Kasumi-1 (cell line): ENCODE measurements around the gene PTPN14.
"Not testable (repeated sequence)": the region's sequence is repeated elsewhere in the genome, so short reads cannot be mapped to it uniquely, and the experiment has no call there.

Experiments used
- DNase-seq, 2 experiments: peaks; one replicate each; lab custom pipeline; 2025; lab: John Stamatoyannopoulos, UW

PTPN14 gene

DNA sequence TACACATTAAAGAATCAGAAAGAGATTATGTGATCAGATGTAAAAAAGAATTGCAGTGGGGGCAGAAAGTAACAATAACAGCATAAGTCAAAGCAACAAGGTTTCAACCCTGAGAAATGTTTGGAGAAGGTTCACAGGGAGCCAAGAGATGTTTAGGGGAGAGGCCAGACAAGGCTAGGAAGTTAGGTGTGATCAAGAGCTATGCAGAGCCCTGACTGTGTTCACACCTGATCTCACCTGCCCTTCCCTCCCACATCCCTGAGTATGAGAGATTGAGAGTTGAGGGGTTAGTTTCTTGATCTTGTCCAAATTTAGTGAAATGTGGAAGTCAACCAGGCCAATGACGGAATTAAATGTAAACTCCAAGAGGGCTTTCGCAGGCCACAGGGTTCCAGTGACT, 10.2 kb downstream of the PTPN14 start:
- no peak for DNase-seq

DNA sequence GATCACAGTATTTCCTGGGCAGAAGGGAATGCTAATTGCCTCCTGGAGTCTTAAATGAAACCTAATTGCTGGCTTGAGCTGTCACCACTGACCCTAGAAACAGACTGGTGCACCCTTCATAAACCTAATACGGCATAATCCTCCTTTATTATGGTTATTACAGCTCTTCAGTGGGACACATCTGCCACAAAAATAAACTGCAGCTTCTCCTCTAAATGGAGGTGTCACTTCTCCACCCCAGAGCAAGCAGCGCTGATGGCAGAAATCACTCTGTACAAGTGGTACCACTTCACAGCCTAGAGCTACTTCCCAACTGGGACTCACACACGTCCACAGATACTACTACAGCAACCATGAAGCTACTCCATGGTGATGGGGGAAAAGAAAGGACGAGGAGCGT, 11.1 kb downstream of the PTPN14 start:
- DNase-seq = no peak

DNA sequence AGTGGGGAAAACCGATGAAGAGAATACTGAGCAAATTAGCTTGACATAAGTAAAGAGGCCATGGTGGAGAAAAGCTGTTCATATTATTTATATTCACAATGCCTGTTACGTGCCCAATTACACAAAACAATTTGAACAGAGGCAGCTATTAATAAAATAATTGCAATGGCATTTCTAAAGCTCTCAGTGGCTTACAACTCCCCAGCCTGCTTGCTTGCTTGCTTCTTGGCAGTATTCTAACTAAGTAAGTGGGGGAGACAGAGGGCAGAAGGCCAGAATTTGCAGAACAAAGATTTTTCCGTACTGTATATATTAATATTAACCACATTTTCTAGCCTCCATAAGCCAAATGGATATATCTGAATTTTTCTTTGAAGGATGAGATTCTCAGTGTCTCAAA, 12.9 kb downstream of the PTPN14 start:
- no peak for DNase-seq

DNA sequence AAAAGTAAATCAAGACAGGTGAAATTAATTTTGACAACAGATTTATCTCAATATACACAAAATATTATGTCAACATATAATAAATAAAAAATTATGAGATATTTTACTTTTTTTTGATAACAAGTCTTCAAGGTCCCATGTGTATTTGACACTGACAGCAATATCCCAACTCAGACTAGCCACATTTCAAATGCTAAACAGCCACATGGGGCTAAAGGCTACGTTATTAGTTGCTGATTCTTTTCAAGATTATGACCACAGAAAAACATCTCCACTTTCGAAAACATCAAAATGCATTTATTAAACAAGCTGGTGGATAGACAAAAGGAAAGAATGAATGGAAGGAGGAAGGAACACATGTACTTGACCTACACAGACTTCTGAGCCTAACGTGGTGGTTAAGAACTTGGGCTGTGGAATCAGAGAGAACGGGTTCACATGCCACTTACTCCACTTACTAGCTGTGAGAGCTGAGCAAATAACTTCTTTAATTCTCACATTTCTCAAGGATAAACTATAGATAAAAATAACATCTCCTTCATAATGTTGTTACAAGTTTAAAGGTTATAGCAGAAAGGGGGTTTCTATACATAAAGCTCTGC, 13.4 kb downstream of the PTPN14 start:
- DNase-seq = no peak

DNA sequence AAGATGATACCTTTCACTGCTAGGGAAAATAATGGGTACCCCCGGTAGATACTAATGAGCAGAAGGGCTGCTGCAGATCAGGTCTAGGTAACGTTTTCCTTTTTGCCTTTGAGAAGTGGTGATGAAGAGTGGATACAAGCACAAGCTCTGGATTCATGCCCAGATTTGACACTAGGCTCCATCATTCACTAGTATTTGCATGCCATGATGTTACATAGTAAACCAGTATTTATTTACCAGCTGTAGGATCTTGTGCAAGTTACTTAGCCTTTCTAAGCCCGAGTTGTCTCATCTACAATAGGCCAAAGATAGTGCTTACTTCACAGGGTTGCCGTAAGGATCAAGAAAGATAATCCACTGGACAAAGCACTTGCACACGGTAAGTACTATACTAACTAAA, 14.2 kb downstream of the PTPN14 start:
- no peak for DNase-seq

DNA sequence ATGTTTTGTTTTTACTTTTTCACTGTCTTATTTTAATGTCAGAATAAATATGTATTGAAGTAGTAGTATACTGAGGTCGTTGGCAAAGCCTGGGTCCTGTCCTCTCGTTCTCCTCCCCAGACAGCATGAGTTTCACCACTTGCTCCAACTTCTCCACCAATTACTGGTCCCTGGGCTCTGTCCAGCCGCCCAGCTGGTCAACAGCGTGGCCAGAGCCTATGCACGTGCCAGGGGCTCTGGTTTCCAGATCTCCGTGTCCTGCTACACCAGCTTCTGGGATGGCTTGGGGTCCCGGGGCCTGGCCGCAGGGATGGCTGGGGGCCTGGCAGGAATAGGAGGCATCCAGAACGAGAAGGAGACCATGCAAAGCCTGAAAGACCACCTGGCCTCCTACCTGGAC, 19.3 kb downstream of the PTPN14 start:
- no peak for DNase-seq

DNA sequence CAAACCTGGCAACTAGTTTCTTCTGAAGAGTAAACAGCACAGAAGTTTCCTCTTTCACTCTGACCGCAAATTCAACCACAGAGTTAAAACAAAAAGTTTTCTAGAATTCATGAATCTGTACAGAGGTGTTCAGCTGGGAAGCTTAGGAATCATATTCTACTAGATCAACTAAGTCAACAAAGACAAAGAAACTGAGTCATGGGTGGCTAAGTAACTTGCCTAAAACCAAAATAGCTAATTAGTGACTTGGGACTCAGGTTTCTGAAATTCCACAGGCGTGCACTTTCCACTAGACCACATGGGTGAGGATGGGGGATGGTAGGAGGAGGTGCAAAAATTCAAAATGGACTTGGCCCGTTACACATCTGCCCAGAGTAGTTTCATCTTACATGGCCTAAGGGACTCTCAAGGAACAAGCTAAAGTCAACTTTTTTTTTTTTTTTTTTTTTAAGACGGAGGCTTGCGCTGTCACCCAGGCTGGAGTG, 25.8 kb downstream of the PTPN14 start:
- DNase-seq = no peak

DNA sequence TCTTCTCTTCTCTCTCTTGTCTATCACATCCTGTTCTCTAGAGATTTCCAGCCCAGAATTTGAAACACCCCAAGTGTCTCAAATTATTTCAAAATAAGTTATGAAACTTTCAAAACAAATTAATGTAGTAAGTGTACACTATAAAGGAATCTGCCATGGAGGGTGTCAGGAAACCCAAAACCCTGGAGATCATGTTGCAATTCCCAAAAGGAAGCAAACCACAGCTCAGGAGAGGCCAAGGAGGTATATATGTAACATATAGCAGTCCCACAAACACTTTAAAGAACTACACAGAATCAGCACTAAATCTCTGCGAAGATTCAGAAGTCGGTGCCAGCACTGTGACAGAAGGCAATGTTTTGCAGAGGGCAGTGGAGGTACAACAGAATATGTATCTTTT, 26.6 kb downstream of the PTPN14 start:
- DNase-seq = no peak

DNA sequence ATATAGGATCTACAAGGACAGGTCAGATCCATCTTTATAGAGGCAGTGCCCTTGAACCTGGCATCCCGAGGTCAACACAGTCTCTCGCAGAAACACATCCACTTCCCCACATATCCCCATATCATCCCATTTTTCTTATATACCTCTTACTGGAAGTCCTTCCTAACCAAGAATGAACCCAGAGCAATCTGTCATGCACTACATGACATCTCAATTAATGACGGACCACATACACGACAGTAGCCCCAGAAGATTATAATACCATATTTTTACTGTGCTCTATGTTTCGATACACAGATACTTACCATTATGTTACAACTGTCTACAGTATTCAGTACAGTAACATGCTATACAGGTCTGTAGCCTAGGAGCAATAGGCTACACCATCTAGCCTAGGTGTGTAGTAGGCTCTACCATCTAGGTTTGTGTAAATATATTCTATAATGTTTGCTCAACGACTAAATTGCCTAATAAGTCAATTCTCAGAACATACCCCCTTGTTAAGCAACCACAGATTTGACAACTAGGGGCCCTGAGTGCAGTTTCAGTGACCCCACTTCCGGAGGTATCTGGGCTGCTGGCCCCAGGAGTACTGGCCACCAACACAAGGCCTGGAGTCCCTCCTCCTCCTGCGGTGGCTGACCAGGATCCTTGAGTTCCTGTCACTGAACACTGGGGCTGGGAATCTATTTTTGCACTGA, 28.1 kb downstream of the PTPN14 start:
- DNase-seq = no peak

DNA sequence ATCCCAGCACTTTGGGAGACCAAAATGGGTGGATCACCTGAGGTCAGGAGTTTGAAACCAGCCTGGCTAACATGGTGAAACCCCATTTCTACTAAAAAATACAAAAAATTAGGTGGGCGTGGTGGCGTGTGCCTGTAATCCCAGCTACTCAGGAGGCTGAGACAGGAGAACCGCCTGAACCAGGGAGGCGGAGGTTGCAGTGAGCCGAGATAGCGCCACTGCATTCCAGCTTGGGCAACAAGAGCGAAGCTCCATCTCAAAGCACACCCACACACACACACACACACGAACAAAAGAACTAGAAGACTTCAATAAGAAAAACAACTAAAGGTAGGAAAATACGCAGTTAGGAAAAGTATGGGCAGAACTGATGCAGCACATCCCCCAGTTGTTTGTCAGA, 29.9 kb downstream of the PTPN14 start:
- not testable (repeated sequence) for DNase-seq

DNA sequence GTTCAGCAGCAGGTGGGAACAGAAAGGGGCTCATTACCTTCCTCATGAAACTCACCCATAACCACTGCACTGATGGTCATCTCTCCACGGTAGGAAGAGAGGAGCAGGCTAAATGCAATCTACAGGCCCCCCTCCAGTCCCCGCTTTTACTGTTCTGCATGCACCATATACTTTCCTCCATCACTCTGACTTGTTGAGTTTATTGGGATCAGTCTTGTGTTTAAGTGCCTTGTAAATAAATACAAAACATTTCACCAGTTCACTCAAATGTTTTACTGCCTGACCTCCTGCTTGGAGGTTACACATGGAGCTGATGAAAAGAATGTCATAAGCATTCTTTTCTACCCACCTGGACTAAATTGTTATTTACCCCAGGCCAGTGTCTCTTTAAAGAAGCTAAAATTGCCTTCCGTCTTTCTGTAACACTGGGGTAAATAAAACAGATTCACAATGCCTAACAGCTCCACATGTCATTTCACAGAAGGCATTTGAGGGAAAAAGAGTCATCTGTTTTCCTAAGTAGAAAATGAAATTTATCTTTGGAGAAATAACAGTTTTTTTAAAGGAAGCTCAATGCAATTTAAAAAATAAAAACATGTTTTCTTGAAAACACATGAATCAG, 30.7 kb downstream of the PTPN14 start:
- DNase-seq = no peak

DNA sequence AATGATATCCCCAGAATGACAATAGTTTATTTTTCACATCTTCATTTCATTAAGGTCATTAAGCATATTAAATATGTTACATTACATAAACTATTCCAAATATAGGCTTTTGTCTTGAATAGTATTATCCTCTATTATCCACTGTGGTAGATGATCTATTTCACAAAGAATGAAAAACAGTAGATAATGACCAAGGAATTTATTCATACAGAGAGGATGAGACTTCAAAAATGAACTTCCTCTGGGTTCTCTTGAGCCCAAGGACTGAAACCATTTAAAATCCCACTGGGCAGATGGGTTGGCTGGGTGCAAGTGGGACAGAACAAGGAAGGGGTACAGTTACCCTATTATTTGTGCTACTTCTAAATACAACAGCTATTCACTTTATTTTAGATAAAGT, 33.0 kb downstream of the PTPN14 start:
- DNase-seq = no peak

DNA sequence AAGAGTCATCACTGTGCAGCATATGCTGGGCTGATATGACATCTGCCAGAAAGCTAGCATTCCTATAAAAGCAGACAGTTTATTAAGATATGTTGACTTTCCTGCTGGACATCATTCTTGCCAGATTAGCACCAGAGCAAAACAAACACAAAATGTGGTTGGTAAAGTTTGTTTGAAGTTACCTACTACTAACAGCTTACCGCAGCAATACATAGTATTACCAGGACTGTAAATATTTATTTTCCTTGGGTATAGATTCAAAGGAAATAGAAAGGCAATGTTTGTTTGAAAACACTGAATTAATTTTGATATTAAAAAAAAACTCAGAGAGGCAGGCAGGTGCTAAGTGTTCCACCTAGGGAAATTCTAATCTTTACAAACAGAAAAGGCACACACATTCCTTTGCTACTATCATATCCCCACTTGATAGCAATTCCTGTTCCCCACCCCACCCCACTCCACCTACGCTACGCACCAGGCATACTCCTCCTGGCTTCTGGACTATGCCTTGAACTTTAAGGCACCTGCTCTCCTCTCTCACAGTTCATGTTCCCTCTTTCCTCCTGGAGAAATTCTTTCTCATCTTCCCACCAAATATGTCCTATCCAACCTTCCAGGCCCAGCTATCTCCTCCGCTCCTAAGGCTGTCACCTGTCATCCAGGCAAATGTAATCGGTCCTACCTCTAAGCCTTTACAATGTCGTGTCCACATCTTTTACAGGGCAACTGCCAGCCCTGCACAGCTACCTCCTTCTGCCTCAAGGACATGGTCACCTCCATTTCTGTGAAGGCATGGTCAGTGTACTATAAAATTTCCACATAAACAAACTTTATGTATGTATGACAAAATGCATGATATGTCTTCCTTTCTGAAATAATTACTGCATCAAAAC, 34.7 kb downstream of the PTPN14 start:
- no peak for DNase-seq

DNA sequence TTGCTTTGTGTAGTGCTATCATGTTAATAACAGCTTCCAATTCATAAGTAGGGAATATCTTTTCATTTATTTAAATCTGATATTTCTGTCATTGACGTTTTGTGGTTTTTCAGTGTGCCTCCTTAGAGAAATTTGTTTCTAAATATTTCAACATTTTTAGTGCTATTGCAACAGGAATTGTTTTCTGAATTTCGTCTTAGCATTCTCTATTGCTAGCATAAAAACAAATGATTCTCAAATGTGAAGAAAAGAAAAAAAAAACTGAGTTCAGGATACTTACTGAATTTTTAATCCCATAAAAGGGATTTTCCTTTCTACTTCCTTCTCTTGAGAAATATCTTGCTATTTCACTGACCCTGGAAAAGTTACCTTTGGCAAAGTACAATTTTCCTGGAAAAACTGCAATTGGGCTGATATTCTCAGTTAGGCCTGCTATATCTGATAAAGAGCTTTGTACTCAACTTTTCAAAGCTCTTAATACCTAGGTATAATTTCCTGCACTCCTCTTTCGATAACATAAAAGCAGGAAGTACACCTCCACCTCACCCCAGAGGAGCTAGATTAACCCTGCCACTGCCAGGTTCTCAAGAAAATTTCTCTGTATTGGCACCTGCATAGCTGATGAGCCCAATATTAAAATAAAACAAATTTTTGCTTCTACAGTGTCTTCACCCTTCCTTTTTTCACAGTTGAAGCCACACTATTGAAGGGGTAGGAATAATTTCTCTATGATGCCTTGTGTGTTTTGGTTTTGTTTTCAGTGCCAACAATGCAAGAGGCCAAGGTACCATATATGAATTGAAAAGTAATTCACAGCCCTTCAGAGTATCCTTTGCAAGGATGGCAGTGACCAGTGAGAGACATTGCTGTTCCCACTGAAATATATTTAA, 35.6 kb downstream of the PTPN14 start:
- DNase-seq = no peak

DNA sequence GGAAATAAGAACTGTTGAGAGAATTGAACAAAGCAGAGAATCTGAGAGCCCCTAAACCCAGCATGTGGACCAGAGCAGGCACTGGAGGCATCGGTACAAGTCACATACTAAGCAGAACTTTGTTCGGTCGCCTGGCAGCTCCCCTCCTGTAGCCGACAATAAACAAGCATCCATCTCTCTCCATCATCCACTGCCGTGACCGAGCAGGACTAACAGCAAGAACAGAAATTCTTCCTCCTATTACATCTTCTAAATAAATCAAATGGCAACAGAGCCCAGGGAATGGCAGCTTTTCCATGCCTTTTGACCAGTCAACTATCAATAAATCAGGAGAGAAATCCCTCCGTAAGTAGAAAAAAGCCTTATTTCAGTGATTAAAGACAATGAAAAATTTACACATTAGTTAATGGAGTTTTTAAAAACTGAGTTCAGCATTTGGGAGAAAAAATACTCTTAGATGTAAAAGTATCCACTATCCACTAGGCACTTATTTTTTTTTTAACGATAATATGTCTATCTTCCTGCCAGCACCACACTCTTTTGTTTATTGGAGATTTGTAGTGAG, 36.5 kb downstream of the PTPN14 start:
- no peak for DNase-seq

DNA sequence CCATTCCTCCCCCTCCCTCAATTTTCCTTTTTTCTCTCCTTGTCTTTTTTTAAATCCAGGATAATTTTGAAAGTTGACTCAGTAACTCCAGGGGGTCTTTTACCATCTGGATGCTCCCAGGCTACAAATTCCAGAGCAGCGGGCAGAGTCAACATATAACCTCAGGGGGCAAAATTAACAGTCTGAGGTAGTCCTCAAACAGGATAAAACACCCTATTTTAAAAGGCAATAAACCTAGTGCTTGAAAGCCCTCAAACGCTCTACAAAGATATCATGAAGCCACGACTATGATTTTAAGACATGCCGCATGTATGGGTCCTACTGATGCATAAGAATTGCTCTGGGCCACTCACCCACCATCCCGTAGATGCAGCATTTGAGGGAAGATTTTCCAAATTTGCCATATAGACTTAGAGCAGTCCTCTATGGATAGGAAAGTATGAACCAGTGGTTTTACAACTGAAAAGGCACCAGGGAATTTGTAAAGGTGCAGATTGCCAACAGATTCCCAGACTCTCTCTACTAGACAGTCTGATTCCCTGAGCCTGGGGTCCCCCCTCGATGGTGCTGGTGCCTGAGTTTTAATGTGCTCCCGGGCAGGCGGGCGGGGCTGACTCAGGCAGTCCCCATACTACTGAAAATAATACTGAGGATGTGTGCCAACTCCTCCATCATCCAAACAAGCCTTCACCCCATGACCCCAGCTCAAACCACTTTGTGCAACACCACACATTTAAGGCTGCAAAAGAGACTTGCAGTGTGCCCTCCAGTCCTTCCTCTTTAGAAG, 37.2 kb downstream of the PTPN14 start:
- DNase-seq = peak; percentile 51 to 57

DNA sequence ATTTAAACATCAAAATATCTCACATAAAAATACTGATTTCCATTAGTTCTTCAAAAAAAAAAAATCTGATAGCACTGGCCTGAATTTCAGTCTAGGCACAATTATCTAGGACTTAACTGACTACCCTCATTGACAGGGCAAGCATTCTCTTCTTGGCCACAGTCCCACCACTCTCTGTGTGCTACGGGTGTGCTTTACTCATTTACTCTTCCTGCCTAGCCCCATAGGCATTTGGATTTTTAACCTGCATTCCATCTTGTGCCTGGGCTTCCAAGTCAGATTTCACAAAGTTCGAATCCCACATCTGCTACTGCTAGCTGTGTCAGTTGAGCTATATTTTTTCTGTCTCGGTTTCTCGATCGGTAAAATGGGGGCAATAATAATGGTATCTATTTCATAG, 38.0 kb downstream of the PTPN14 start:
- DNase-seq = no peak

DNA sequence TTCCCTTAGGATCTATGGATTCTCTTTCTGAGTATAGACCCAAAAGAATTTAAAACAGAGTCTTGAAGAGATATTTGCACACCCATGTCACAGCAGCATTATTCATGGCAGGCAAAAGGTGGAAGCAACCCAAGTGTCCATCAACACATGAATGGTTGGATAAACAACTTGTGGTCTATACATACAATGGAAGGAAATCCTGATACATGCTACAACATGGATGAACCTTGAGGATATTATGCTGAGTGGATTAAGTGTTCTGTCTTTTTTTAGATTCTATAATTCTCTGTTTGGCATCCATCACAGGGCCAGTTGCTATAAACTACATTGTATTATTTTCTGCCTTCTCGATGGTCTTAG, 39.8 kb downstream of the PTPN14 start:
- no peak for DNase-seq

DNA sequence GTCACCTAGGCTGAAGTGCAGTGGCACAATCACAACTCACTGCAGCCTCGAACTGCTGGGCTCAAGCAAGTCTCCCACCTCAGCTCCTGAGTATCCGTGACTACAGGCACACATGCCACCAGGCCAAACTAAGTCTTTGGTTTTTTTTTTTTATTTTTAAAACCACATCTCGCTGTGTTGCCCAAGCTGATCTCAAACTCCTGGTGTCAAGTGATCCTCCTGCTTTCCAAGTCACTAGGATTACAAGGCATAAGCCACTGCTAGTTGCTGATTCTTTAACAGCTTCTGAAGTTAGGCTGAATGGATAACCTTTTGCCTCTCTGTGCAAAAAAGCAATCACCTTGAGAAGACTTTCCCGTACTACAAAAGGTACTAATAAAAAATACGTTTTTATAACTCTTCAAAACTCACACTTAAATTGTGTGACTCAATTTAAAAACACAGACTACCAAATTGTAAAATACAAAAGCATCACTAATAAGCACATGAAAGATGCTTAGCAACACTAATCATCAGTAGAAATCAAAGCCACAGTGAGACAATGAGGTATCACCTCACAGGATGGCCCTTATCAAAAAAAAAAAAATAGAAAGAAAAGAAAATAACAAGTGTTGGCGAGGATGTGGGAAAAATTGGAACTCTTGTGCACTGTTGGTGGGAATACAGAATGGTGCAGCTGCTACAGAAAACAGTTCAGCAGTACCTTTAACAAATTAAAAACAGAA, 40.3 kb downstream of the PTPN14 start:
- no peak for DNase-seq

DNA sequence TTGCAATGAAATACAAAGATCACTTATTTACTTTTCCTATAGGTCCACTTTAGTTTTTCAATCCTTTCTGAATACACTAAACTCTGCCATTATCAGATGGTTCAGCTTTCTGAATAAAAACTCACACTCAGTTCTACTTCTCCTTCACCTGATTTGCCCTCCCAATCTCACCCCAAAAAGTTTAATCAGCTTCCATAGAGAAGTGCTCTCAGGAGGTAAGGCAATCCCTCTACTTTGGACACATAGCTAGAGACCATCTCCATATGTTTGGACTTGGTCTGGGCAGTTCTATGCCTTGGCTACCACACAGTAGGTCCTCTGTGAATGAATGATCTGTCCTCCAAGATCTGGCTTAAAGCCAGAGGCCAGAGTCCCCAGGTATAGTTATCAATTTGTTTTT, 40.9 kb downstream of the PTPN14 start:
- no peak for DNase-seq
